ENCODE measurements around the gene USP20. TPM values are rescaled to one million over a fixed set of nuclear protein-coding genes. Genes with fewer than 3 reads are reported as not detected.

The USP20 gene
- polyA plus RNA-seq, 1 of the 3 experiments (the other 2 are of a cell fraction): 22.5 TPM

DNA sequence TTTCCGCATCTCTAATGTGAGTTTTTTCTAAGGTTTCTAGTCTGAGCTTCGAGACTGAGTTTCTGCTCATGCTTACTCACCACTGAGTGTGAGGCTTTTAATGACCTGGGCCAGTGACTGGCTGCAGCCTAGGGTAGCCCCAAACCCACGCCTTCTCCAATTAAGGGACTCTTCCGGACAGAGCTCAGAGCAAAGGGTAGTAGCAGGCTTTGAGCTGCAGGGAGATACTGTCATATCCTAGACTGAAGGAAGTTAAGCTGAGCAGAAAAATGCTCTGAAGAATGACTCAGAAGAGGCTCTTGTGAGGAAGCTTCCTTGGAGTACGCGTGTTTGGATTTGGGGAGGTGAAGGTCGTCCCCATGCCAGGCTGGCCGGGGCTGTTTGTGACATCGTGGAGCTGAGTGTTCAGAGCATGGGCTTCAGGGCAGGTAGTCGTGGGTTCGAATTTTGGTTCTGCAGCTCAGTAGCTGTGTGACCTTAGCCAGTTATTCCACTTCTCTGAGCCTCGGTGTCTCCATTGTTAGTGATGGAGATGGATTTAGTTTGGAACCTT lies 3.5 kb downstream of the USP20 start (continued):
- TF ChIP-seq YY1 (IDR thresholded peaks at IDR 0.05; ENCODE audit: low read depth) (no peak), EP300 (IDR thresholded peaks at IDR 0.05; ENCODE audit: borderline replicate concordance in 1 of 2, low read depth in 1 of 2, low read length in 1 of 2) (no peak), RFX5 (IDR thresholded peaks at IDR 0.05; ENCODE audit: low read length) (no peak), RAD21 (IDR thresholded peaks at IDR 0.05; ENCODE audit: low read length) (no peak), EZH2phosphoT487 (IDR thresholded peaks at IDR 0.05; ENCODE audit: borderline replicate concordance, low read depth) (no peak), TAF1 (IDR thresholded peaks at IDR 0.05; ENCODE audit: borderline replicate concordance, low read depth, low read length) (no peak), POLR2AphosphoS5 (IDR thresholded peaks at IDR 0.05; ENCODE audit: low read depth, low read length) (peak; percentile 26; the same call in 1 of the 2 replicates), ELF1 (IDR thresholded peaks at IDR 0.05) (no peak)
- TF ChIP-seq, protein P1, sequence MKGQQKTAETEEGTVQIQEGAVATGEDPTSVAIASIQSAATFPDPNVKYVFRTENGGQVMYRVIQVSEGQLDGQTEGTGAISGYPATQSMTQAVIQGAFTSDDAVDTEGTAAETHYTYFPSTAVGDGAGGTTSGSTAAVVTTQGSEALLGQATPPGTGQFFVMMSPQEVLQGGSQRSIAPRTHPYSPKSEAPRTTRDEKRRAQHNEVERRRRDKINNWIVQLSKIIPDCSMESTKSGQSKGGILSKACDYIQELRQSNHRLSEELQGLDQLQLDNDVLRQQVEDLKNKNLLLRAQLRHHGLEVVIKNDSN (IDR thresholded peaks at IDR 0.05; ENCODE audit: borderline replicate concordance, low read depth): no peak
- TF ChIP-seq, protein P2, sequence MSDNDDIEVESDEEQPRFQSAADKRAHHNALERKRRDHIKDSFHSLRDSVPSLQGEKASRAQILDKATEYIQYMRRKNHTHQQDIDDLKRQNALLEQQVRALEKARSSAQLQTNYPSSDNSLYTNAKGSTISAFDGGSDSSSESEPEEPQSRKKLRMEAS (IDR thresholded peaks at IDR 0.05; ENCODE audit: low read depth): peak; percentile 82

DNA sequence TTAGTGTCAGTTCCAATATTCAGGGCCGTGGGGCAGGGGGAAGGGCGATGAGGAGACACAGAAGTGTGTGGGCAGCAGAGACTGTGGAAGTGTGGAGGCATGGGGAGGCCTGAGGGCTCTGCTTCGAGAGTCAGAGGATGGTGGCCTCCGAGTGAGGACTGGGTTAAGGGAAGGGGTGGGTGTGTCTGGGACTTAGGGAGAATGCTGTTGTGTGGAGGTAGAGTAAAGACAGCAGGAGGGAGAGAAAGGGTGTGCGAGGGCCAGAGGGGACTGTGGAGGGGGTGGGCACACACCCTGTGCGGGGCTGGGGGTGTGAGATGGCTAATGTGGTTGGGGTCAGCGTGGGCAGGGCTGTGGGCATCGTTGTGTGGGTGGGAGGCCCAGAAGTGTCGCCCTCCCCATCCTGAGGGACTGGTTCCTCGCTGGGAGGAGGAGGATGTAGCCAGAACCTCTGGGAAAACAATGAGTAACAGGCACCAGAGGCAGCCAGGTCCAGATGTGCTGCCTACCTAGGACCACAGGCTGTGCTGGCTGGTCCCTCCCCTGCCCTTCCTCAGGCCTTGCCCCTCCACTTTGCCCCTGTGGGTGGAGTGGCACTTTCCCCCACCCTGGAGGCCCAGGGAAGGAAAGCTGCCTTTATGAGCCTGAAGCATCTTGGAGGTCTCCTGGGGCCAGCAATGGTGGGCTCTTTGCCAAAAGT lies 4.2 kb downstream of the USP20 start:
- ChIA-PET CTCF (interaction anchor here (0.9 to 1.3 kb wide), 2 partner anchors 46 to 201 kb away, joined by 3 to 5 read pairs; no protein-coding TSS in a partner anchor), POLR2A (interaction anchor here (0.6 kb wide), 1 partner anchor 1113 kb away, joined by 5 read pairs; no protein-coding TSS in a partner anchor)
- no peaks in the 10 kb centered on the region for H3K9me3 ChIP-seq
- H3K36me3 ChIP-seq (replicated peaks in 1 of 2; ENCODE audit: control insufficient read depth in 1 of 2, insufficient read depth in 2 of 2, low read length in 1 of 2): no peaks in the 10 kb centered on the region
- peaks cover 14 to 36% of the 10 kb centered on the region in 2 experiments for H3K4me1 ChIP-seq (ENCODE audit: control insufficient read depth in 1 of 2, insufficient read depth in 2 of 2, low read depth in 1 of 2, low read length in 1 of 2)
- TF ChIP-seq GATA2 (CRISPR knock-in tag; IDR thresholded peaks at IDR 0.05): no peak
- no peak for TF ChIP-seq EP300 (IDR thresholded peaks at IDR 0.05; ENCODE audit: borderline replicate concordance in 1 of 2, low read depth in 1 of 2, low read length in 1 of 2)
- TF ChIP-seq MEF2A (IDR thresholded peaks at IDR 0.05; ENCODE audit: borderline replicate concordance, low read depth): no peak
- TF ChIP-seq, protein P1 (IDR thresholded peaks at IDR 0.05; ENCODE audit: borderline replicate concordance, low read depth): no peak
- TF ChIP-seq POLR2AphosphoS5 (IDR thresholded peaks at IDR 0.05; ENCODE audit: low read depth, low read length): no peak
- no peak for TF ChIP-seq FOXJ3 (CRISPR knock-in tag; IDR thresholded peaks at IDR 0.05)
- TF ChIP-seq YY1 (IDR thresholded peaks at IDR 0.05; ENCODE audit: low read depth): no peak
- TF ChIP-seq, protein P3, sequence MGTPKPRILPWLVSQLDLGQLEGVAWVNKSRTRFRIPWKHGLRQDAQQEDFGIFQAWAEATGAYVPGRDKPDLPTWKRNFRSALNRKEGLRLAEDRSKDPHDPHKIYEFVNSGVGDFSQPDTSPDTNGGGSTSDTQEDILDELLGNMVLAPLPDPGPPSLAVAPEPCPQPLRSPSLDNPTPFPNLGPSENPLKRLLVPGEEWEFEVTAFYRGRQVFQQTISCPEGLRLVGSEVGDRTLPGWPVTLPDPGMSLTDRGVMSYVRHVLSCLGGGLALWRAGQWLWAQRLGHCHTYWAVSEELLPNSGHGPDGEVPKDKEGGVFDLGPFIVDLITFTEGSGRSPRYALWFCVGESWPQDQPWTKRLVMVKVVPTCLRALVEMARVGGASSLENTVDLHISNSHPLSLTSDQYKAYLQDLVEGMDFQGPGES (IDR thresholded peaks at IDR 0.05; ENCODE audit: low read depth, low read length): no peak
- no peak for TF ChIP-seq CHD2 (IDR thresholded peaks at IDR 0.05; ENCODE audit: low read length, partially characterized antibody)
- no peak for TF ChIP-seq ELF1 (IDR thresholded peaks at IDR 0.05)
- TF ChIP-seq TEAD4 (IDR thresholded peaks at IDR 0.05; ENCODE audit: borderline replicate concordance, insufficient read depth): no peak
- no peak for TF ChIP-seq RCOR1 (IDR thresholded peaks at IDR 0.05; ENCODE audit: low read length)
- TF ChIP-seq, protein P4, sequence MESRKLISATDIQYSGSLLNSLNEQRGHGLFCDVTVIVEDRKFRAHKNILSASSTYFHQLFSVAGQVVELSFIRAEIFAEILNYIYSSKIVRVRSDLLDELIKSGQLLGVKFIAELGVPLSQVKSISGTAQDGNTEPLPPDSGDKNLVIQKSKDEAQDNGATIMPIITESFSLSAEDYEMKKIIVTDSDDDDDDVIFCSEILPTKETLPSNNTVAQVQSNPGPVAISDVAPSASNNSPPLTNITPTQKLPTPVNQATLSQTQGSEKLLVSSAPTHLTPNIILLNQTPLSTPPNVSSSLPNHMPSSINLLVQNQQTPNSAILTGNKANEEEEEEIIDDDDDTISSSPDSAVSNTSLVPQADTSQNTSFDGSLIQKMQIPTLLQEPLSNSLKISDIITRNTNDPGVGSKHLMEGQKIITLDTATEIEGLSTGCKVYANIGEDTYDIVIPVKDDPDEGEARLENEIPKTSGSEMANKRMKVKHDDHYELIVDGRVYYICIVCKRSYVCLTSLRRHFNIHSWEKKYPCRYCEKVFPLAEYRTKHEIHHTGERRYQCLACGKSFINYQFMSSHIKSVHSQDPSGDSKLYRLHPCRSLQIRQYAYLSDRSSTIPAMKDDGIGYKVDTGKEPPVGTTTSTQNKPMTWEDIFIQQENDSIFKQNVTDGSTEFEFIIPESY (IDR thresholded peaks at IDR 0.05; ENCODE audit: borderline replicate concordance, low read depth): no peak
- TF ChIP-seq, protein P5, sequence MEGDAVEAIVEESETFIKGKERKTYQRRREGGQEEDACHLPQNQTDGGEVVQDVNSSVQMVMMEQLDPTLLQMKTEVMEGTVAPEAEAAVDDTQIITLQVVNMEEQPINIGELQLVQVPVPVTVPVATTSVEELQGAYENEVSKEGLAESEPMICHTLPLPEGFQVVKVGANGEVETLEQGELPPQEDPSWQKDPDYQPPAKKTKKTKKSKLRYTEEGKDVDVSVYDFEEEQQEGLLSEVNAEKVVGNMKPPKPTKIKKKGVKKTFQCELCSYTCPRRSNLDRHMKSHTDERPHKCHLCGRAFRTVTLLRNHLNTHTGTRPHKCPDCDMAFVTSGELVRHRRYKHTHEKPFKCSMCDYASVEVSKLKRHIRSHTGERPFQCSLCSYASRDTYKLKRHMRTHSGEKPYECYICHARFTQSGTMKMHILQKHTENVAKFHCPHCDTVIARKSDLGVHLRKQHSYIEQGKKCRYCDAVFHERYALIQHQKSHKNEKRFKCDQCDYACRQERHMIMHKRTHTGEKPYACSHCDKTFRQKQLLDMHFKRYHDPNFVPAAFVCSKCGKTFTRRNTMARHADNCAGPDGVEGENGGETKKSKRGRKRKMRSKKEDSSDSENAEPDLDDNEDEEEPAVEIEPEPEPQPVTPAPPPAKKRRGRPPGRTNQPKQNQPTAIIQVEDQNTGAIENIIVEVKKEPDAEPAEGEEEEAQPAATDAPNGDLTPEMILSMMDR (IDR thresholded peaks at IDR 0.05): no peak
- TF ChIP-seq TAF1 (IDR thresholded peaks at IDR 0.05; ENCODE audit: borderline replicate concordance, low read depth, low read length): no peak
- no peak for TF ChIP-seq RXRA (IDR thresholded peaks at IDR 0.05; ENCODE audit: borderline replicate concordance, low read depth)
- TF ChIP-seq EZH2phosphoT487 (IDR thresholded peaks at IDR 0.05; ENCODE audit: borderline replicate concordance, low read depth): no peak
- TF ChIP-seq MXI1 (IDR thresholded peaks at IDR 0.05; ENCODE audit: low read depth, low read length): no peak
- TF ChIP-seq, protein P2 (IDR thresholded peaks at IDR 0.05; ENCODE audit: low read depth): no peak
- no peak overlapping the region for H2AFZ ChIP-seq (ENCODE audit: low read depth)
- H3K79me2 ChIP-seq (ENCODE audit: insufficient read depth): peaks cover 22% of the 10 kb centered on the region
- H3K27me3 ChIP-seq (ENCODE audit: insufficient read depth): no peaks in the 10 kb centered on the region
- H3K9ac ChIP-seq: no peak overlapping the region
- peak overlapping the region in 1 of 2 experiments; percentile 61; a peak in 2 of 4 replicates for H3K27ac ChIP-seq (ENCODE audit: low read depth in 2 of 2, low read length in 1 of 2)
- H3K4me2 ChIP-seq: peak overlapping the region; percentile 58; the same call in 1 of the 2 replicates
- 82% methylated on average over 9 of the region's 10 CpGs for WGBS (ENCODE audit: low lambda C conversion rate)
- DNase-seq: no peak
- H3K9me2 ChIP-seq: no peaks in the 10 kb centered on the region
- no peak overlapping the region for H3K4me3 ChIP-seq (ENCODE audit: low read depth in 2 of 2, low read length in 1 of 2)
- no peaks in the 10 kb centered on the region for H4K20me1 ChIP-seq (ENCODE audit: insufficient read depth)
- H3F3A ChIP-seq (replicated peaks; ENCODE audit: insufficient read depth): peaks cover 20% of the 10 kb centered on the region
